ENCODE measurements around the gene BAIAP2.
"Not testable (repeated sequence)": the region's sequence is repeated elsewhere in the genome, so short reads cannot be mapped to it uniquely, and the experiment has no call there.

BAIAP2 gene

GRCh38 chr17:81025741-81026129, 9.2 kb upstream of the BAIAP2 start:
- DNase-seq = no peak

GRCh38 chr17:81026266-81027036, 8.5 kb upstream of the BAIAP2 start:
- DNase-seq = no peak

GRCh38 chr17:81027038-81027437, 7.9 kb upstream of the BAIAP2 start:
- no peak for DNase-seq

- DNase-seq = no peak
Measured at GRCh38 chr17:81027591-81028505, 7.1 kb upstream of the BAIAP2 start.

GRCh38 chr17:81028506-81028858, 6.5 kb upstream of the BAIAP2 start:
- no peak for DNase-seq

GRCh38 chr17:81029859-81030258, 5.1 kb upstream of the BAIAP2 start:
- DNase-seq = no peak

- DNase-seq = not testable (repeated sequence)
Measured at GRCh38 chr17:81030312-81030711, 4.6 kb upstream of the BAIAP2 start.

GRCh38 chr17:81030741-81031565, 4.0 kb upstream of the BAIAP2 start:
- no peak for DNase-seq

GRCh38 chr17:81031566-81032550, 3.1 kb upstream of the BAIAP2 start:
- no peak for DNase-seq

GRCh38 chr17:81032641-81033480, 2.1 kb upstream of the BAIAP2 start:
- DNase-seq = no peak

- no peak for DNase-seq
Measured at GRCh38 chr17:81033535-81034167, 1.3 kb upstream of the BAIAP2 start.

GRCh38 chr17:81034168-81034777, 678 bp upstream of the BAIAP2 start:
- DNase-seq = no peak

GRCh38 chr17:81035521-81036196, 708 bp downstream of the BAIAP2 start:
- no peak for DNase-seq

- DNase-seq = no peak
Measured at GRCh38 chr17:81036197-81036941, 1.4 kb downstream of the BAIAP2 start.

GRCh38 chr17:81037026-81037797, 2.3 kb downstream of the BAIAP2 start:
- no peak for DNase-seq

GRCh38 chr17:81037798-81038733, 3.1 kb downstream of the BAIAP2 start:
- no peak for DNase-seq

- DNase-seq = no peak
Measured at GRCh38 chr17:81039096-81039495, 4.1 kb downstream of the BAIAP2 start.
